NCI-H446 (cell line): ENCODE measurements around the gene GPR135.

ENCODE experiments used
- DNase-seq, 2 experiments: peaks; one replicate each; lab custom pipeline; 2025; lab: John Stamatoyannopoulos, UW

Gene GPR135, protein sequence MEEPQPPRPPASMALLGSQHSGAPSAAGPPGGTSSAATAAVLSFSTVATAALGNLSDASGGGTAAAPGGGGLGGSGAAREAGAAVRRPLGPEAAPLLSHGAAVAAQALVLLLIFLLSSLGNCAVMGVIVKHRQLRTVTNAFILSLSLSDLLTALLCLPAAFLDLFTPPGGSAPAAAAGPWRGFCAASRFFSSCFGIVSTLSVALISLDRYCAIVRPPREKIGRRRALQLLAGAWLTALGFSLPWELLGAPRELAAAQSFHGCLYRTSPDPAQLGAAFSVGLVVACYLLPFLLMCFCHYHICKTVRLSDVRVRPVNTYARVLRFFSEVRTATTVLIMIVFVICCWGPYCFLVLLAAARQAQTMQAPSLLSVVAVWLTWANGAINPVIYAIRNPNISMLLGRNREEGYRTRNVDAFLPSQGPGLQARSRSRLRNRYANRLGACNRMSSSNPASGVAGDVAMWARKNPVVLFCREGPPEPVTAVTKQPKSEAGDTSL

GRCh38 chr14:59465316-59466135 is at the start of gene GPR135:
Gene GPR135 (minus strand): TSS chr14:59465380. CDS start chr14:59465226, 154 bp downstream.
- no peak for DNase-seq

DNA sequence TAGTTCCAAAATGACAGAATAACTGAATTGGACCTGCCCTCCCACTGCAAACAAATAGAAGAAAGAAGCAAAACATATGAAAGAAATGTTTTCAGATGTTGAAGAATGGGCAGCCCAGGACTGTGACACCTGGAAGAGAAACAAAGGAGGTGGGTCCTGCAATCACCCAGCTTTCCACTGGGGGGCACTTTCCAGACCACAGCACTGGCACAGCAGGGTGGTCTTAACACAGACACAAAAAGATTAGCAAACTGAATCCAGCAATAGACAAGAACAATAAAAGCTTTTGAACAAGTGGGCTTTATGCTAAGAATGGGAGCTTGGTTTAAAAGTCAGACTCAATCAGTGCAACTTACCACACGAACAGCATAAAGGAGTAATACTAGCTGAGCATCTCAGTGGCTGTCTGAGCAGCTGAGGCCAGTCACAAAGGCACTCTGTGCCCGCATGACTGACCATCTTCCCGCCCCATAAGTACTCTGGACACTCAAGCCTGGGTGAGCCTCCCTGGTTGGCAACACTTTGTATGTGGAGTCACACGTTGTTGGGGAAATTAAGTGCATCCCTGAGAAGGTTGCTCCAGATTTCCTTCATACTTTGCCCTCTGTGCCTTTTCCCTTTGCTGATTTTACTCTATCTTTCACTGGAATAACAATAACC is 46.9 kb upstream of the GPR135 start:
- DNase-seq: no peak

DNA sequence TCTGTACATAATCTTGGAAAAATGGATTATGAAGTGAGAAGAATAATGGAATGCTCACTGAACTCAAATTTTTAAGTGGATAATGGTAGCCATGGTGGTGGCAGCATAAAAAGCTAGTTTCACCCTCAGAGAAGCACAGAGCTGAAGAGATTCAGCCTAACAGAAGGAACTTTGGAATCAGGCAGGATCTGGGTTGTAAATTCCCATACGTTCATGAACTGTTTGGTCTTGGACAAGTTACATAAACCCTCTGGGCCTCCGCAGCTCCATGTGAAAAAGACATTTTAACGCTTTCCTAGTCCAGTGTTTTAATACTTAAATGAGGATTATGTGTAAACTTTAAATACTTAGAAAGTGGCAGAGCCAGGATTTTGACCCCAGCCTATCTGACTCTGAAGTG is 45.8 kb upstream of the GPR135 start:
- DNase-seq: no peak

DNA sequence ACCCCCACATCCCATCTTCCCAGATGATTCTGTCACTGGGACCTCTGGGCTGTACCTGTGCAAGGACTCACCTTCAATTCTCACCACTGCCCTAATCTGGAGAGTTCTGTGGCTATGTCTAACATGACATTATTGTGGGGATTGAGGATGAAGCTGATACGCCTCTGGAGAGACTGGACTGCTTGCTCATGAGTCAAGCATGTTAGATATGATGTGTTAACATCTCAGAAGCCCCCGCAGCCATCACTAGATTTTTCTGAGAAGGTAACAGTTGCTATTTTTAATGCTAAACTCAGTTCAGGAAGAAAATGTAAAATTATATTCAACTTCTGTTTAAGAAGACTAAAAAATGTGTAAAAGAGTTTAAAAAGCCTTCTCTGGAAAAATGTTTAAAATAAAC is 44.8 kb upstream of the GPR135 start:
- no peak for DNase-seq

GRCh38 chr14:59509101-59509500 is 43.9 kb upstream of the GPR135 start:
- no peak for DNase-seq

DNA sequence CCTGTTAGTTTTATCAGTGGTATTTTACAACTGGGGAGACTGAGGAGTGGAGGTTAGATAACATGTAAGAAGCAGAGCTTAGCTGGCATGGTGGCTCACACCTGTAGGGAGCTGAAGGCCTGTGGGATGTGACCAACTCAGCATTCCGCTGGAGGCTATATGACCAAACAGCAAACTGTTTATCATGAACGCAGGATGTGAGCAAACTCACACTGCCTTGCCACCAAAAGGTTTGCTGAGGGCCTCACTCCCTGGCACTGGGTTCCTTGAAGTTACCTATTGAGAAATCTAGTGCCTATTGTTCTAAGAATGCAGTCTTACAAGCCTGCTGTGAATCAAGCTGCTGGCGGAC is 42.5 kb upstream of the GPR135 start:
- no peak for DNase-seq

GRCh38 chr14:59507063-59507751 is 42.0 kb upstream of the GPR135 start:
- peak; percentile 18 to 79 for DNase-seq

- no peak for DNase-seq
These were observed 38.1 kb upstream of the GPR135 start for GRCh38 chr14:59503256-59503655.

DNA sequence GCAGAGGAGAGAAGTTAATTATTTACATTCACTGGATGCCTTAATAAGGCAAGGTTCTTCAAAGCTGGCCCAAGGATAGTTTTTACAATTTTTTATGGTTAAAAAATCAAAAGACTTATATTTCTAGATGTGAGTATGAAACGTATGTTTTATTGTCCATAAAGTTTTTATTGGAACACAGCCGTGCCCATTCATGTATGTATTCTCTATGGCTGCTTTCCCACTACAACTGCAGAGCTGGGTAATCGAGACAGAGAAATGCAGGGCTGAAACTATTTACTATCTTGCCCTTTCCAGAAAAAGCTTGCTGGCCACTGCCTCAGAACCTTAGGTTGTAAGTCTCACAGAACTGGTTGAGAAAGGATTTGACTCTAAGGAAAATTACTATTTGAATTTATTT is 35.6 kb upstream of the GPR135 start:
- no peak for DNase-seq

DNA sequence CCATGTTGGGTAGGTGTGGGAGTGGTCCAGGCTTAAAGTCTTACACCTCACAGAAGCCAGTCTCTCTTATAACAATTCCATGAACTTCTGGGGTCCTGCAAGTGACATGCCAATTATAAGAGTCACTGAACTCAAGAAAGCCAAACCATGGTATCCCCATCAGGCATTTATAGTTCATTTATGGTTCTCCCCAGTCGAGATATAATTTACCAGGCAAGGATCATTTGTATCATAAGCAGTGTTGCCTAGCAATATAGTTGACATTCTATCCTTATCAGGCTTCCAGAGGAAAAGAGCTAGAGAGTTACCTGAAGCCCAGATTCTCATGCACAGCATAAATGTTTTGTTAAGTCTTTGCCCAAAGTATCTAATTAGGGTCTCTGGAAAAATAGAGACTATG is 27.2 kb upstream of the GPR135 start:
- no peak for DNase-seq

GRCh38 chr14:59490756-59491155 is 25.6 kb upstream of the GPR135 start:
- no peak for DNase-seq

DNA sequence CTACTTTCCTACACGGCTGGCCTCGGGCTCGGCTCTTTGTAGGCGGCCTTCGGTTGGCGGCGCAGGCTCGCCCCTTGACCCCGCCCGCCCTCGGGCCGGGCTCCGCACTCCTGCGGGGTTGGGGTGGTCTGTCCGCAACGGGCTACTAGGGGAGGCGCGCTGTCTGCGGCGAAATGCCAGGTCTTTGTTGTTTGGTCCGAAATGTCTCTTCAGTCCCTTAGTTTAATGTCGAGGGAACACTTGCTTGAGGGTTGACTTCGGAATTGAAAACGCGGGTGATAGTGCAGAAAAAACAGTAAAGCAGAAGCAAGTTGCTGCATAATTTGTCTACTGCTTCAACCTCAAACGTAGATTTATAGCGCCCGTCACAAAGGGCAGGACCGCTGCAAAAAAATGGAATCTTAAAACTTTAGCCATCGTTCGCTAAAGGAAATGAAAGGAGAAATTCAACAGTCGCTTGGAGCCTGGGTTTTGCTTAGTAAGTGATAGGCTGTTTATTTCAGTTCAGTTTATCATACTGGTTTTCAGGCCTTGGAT is 19.5 kb upstream of the GPR135 start:
- no peak for DNase-seq

DNA sequence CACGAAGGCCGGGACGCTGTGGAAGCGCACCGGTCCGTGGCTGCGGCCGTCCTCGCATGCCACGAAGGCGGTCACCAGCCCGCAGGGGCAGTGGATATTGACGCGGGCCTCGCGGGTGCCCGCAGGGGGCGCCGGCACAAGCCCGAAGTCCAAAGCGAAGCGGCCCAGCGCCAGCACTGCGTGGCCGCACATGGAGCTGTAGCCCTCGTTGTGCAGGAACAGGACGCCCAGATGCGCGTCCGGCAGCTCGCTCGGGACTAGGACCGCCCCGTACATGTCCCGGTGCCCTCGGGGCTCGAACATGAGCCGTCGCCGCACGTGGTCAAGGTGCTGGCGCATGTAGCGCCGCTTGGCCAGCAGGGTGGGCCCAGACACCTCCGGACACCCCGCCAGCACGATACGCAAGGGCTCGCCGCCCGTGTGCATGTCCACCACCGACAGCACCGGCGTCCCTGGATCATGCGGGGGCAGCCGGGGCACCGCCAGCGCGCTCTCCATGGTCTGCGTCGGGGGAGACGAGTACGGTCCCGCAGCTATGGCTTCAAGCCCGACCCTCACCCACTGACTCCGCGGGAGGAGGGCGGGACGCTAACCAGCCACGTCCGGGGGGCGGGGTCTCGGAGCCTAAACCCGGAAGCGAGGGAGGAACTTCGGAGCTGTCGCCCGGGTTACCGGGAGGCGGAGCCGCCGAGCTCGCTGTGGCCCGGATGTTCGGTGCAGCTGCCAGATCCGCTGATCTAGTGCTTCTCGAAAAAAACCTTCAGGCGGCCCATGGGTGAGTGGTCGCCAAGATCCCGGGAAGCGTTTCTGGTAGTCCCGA is 18.8 kb upstream of the GPR135 start, which contains the start of the genes JKAMP and L3HYPDH:
Gene JKAMP, plus strand, starts transcription at position 699 of the 820 bp plus-strand sequence. Its CDS starts 73 bp downstream, at position 772.
Gene L3HYPDH, minus strand, starts transcription at position 590 of the 820 bp plus-strand sequence. Its CDS starts 92 bp downstream, at position 498.
- peak; percentile 93 to 98 for DNase-seq

DNA sequence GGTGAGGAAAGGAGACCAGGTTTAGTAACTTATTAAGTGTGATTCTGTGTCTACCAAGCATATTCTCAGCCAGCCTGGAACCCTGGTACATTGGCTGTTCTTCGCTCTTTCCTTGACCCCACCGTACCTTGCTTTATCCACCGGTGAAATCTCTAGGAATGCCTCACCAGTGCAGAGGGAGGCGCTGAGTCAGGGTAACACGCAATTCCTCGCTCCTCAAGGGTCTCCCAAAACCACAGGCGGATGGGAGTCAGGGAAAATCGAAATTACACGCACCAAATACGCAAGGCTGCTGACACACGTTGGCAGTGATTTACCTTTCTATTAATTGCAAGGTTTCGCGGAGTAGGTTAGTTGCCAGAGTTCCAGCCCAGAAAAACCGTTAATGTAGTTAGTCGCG is 18.2 kb upstream of the GPR135 start:
- DNase-seq: peak in 1 of 2 experiments; percentile 15

DNA sequence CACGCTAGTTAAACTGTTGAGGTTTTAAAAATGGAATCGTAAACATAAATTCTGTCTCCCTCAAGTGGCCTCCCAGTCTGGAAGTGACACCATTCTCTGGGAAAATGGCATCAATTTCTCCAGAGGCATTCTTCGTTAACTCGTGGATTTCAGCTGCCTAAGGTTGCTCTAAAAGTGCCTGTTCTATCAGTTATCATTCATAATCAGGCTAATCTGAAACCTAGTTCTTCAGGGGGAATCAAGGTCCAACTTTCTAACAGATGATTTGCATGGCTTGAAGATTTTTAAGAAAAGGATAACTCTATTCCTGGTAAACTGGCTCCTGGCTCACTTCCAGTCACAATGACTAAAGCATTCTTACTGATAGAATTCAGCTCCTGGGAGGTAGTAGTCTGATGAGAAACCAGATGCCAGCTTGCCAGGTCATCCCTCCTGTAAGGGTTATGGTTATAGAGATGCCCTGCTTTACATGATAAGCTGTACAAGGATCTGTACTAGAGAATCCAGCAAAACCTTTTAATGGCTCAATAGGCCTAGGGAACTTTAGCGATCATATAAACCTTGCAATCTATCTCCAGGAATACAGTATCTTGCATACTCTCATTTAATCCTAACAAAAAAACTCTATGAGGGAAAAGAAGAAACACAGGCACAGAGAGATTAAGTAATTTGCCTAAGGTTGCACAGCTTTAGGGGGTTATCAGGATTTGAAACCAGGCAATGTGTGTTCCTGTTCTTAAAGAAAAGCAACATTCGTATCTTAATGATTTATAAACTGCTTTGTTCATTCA is 17.6 kb upstream of the GPR135 start:
- DNase-seq: peak in 1 of 2 experiments; percentile 40

- DNase-seq: peak in 1 of 2 experiments; percentile 25
These were observed 16.8 kb upstream of the GPR135 start for GRCh38 chr14:59481871-59482540.

GRCh38 chr14:59481407-59481806 is 16.2 kb upstream of the GPR135 start:
- no peak for DNase-seq

GRCh38 chr14:59480166-59480565 is 15.0 kb upstream of the GPR135 start:
- DNase-seq: no peak

GRCh38 chr14:59478540-59478939 is 13.4 kb upstream of the GPR135 start:
- DNase-seq: no peak
